OCI-LY7 (cell line): ENCODE data around the gene ELOB. TPM values are rescaled to one million over a fixed set of nuclear protein-coding genes. Genes with fewer than 3 reads are reported as not detected.

Source experiments
- BruUV-seq: library from RNA; stranded (reverse); fragments of 400-500 nt; replicated peaks from 2 replicates; lab custom pipeline; 2021; lab: Mats Ljungman, UMichigan
- CTCF ChIA-PET: fragments of 300-600 bp; sonication (Branson Sonifier 250); formaldehyde crosslinking; loops from one replicate; lab custom pipeline; 2022; ENCODE audit warnings: antibody characterized with exemption; ENCODE audit not compliant: unreplicated experiment; lab: Charles Lee
- POLR2A ChIA-PET: fragments of 300-600 bp; sonication (Branson Sonifier 250); formaldehyde crosslinking; loops from one replicate; lab custom pipeline; 2022; ENCODE audit warnings: antibody characterized with exemption; lab: Charles Lee
- DNase-seq: peaks from one replicate; pipeline ENCODE4 v3.0.0-alpha.2; 2015; ENCODE audit warnings: low spot score
- H2AFZ ChIP-seq: fragments of 200-600 bp; sonication (generic), shearing (Covaris generic); 2 replicates; pipeline ENCODE4 v1.6.1; 2014; ENCODE audit warnings: mild to moderate bottlenecking, antibody characterized with exemption, low read length, moderate library complexity
- H3K27ac ChIP-seq: fragments of 200-600 bp; sonication (generic); 2 replicates; pipeline ENCODE4 v1.5.1; 2014; ENCODE audit warnings: mixed run types, low read depth, mild to moderate bottlenecking, moderate library complexity, low read length, inconsistent platforms; ENCODE audit not compliant: poor library complexity, severe bottlenecking
- H3K36me3 ChIP-seq: fragments of 200-600 bp; sonication (generic); 2 replicates; pipeline ENCODE4 v1.6.1; 2014; ENCODE audit warnings: mild to moderate bottlenecking, antibody characterized with exemption, low read length, moderate library complexity, mixed read lengths; ENCODE audit not compliant: insufficient read depth
- H3K4me1 ChIP-seq: fragments of 200-600 bp; sonication (generic); 2 replicates; pipeline ENCODE4 v1.5.1; 2014; ENCODE audit warnings: mild to moderate bottlenecking, low read length; ENCODE audit not compliant: insufficient read depth, poor library complexity, severe bottlenecking
- H3K4me2 ChIP-seq: fragments of 200-600 bp; sonication (generic); 2 replicates; pipeline ENCODE4 v1.6.1; 2014; ENCODE audit warnings: mild to moderate bottlenecking, low read length
- H3K4me3 ChIP-seq: fragments of 200-600 bp; sonication (generic); 2 replicates; pipeline ENCODE4 v1.5.1; 2014; ENCODE audit warnings: mild to moderate bottlenecking, low read depth, low read length; ENCODE audit not compliant: poor library complexity, severe bottlenecking
- H3K79me2 ChIP-seq: fragments of 200-600 bp; sonication (generic); 2 replicates; pipeline ENCODE4 v1.6.1; 2016; ENCODE audit warnings: low read depth, mild to moderate bottlenecking, low read length, moderate library complexity, mixed read lengths; ENCODE audit not compliant: insufficient read depth
- H3K9me2 ChIP-seq: fragments of 200-600 bp; sonication (generic); 2 replicates; pipeline ENCODE4 v1.6.1; 2016; ENCODE audit warnings: mild to moderate bottlenecking, low read length, mixed read lengths; ENCODE audit not compliant: insufficient read depth
- H3K9me3 ChIP-seq: fragments of 200-600 bp; sonication (generic); 2 replicates; pipeline ENCODE4 v1.6.1; 2014; ENCODE audit warnings: mild to moderate bottlenecking, mixed run types, low read length, mixed read lengths
- H4K20me1 ChIP-seq: fragments of 200-600 bp; sonication (generic); 2 replicates; pipeline ENCODE4 v1.6.1; 2014; ENCODE audit warnings: mild to moderate bottlenecking, antibody characterized with exemption, low read length, moderate library complexity, mixed read lengths; ENCODE audit not compliant: insufficient read depth
- CTCF ChIP-seq: fragments of 200-600 bp; sonication (generic); conservative IDR thresholded peaks from 2 replicates; pipeline ENCODE4 v1.5.1; 2014; ENCODE audit warnings: mild to moderate bottlenecking, antibody characterized with exemption, low read length, moderate library complexity, mixed read lengths
- EZH2phosphoT487 ChIP-seq: fragments of 200-600 bp; sonication (generic); IDR thresholded peaks from 2 replicates; pipeline ENCODE4 v1.6.1; 2018; ENCODE audit warnings: low read depth, borderline replicate concordance, mild to moderate bottlenecking, mixed run types, antibody characterized with exemption, low read length, moderate library complexity, mixed read lengths
- intact Hi-C: fragments of 100-400 bp; cut with micrococcal nuclease; formaldehyde crosslinking; loops from one replicate; pipeline ENCODE4 v1.10.0; 2022; ENCODE audit not compliant: unreplicated experiment
- total RNA-seq, 2 experiments: library from RNA; depleted of rRNA in 1 of 2; stranded (reverse); fragments of >200 nt in 1 of 2; shearing (Covaris generic) in 1 of 2; gene quantifications; 2 replicates each; pipeline ENCODE4 v1.2.3, GENCODE V29; 2014 to 2022

Gene ELOB
- total RNA-seq, 2 experiments from 2014 or later = 209 to 285 TPM

DNA sequence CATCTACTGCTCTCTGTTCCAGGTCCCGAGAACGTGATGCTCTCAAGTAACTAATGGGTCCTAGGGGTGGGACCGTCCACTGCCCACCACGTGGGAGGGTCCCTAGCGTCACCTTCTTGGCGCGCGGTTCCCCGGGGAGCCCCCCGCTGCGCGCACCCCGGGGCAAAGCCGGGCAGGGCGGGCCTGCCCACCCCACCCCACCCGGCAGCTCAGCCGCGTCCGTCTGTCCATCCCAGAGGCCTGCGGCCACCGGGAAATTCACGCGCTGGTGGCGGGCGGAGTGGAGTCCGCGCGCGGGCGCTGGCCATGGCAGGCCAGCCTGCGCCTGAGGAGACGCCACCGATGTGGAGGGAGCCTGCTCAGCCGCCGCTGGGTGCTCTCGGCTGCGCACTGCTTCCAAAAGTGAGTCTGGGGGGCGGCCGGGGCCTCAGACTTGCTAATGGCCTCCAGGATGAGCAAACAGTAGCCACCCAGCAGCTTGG lies 21.7 kb upstream of the ELOB start:
- Histone ChIP-seq H4K20me1 (no peaks in the 10 kb centered on the region), H3K4me2 (no peak overlapping the region), H3K4me3 (no peak overlapping the region), H3K9me2 (no peaks in the 10 kb centered on the region), H2AFZ (no peak overlapping the region), H3K27ac (no peak overlapping the region), H3K4me1 (no peaks in the 10 kb centered on the region), H3K36me3 (no peaks in the 10 kb centered on the region), H3K9me3 (no peaks in the 10 kb centered on the region), H3K79me2 (no peaks in the 10 kb centered on the region)
- no TSS peak for BruUV-seq
- intact Hi-C loops = loop anchor here (10.0 kb wide), 1 partner anchor 56 kb away; the partner anchor contains the start of gene PRSS22
- TF ChIP-seq EZH2phosphoT487 (no peak), CTCF (no peak)
- ChIA-PET POLR2A (no interaction called here), CTCF (no interaction called here)
- no peak for DNase-seq

GRCh38 chr16:2795395-2796143 lies 18.5 kb upstream of the ELOB start:
- Histone ChIP-seq H3K4me2 (no peak overlapping the region), H3K4me1 (no peaks in the 10 kb centered on the region), H3K27ac (no peak overlapping the region), H3K9me2 (no peaks in the 10 kb centered on the region), H3K9me3 (no peaks in the 10 kb centered on the region), H4K20me1 (no peaks in the 10 kb centered on the region), H3K4me3 (no peak overlapping the region), H3K79me2 (no peaks in the 10 kb centered on the region), H3K36me3 (no peaks in the 10 kb centered on the region), H2AFZ (no peak overlapping the region)
- no TSS peak for BruUV-seq
- intact Hi-C loops = loop anchor here (10.0 kb wide), 1 partner anchor 59 kb away; the partner anchor contains the start of gene PRSS22
- ChIA-PET POLR2A (interaction anchor here (1.2 kb wide), 1 partner anchor 16 kb away, joined by 4 read pairs; no protein-coding TSS in a partner anchor), CTCF (no interaction called here)
- no peak for DNase-seq
- no peak for TF ChIP-seq CTCF
- TF ChIP-seq EZH2phosphoT487 = no peak

GRCh38 chr16:2792940-2793339 lies 15.9 kb upstream of the ELOB start:
- H3K4me3 ChIP-seq = no peak overlapping the region
- no TSS peak for BruUV-seq
- no peaks in the 10 kb centered on the region for H3K9me3 ChIP-seq
- POLR2A ChIA-PET = no interaction called here
- no peak for DNase-seq
- no peak for TF ChIP-seq CTCF
- no peaks in the 10 kb centered on the region for H3K36me3 ChIP-seq
- no peaks in the 10 kb centered on the region for H4K20me1 ChIP-seq
- no peak overlapping the region for H3K27ac ChIP-seq
- H2AFZ ChIP-seq = no peak overlapping the region
- H3K4me2 ChIP-seq = no peak overlapping the region
- no peaks in the 10 kb centered on the region for H3K79me2 ChIP-seq
- H3K9me2 ChIP-seq = no peaks in the 10 kb centered on the region
- no peaks in the 10 kb centered on the region for H3K4me1 ChIP-seq
- CTCF ChIA-PET = no interaction called here
- intact Hi-C loops = loop anchor here (10.0 kb wide), 1 partner anchor 62 kb away; the partner anchor contains the start of gene PRSS22
